ENCODE results near the gene ANO8.
A peak's percentile ranks its signal among the peaks of the same experiment; 100 is the strongest.
"Not testable (repeated sequence)": the region's sequence is repeated elsewhere in the genome, so short reads cannot be mapped to it uniquely, and the experiment has no call there.

The ANO8 gene

GRCh38 chr19:17286752-17287151 lies 47.9 kb downstream of the ANO8 start:
- DNase-seq (ENCODE audit: low read depth) = no peak

- no peak for DNase-seq (ENCODE audit: low read depth)
Measured at GRCh38 chr19:17286263-17286662, 48.4 kb downstream of the ANO8 start.

- no peak for DNase-seq (ENCODE audit: low read depth)
Measured at GRCh38 chr19:17285415-17286135, 49.1 kb downstream of the ANO8 start.

DNA sequence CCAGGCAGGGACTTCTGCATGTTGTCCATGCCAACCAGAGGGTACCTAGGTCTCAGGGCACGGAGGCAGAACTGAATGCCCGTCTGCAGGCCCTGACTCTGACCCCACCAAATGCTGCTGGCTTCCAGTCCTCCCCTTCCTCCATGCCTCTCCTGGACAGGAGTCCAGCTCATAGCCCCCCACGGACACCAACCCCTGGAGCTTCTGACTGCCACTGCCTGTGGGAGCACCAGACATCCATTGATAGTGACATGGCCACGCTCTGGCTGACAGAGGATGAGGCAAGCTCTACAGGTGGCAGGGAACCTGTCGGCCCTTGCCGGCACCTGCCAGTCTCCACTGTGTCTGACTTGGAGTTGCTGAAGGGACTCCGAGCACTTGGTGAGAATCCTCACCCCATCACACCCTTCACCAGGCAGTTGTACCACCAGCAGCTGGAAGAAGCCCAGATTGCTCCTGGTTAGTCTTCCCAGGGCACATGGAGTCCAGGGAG lies 51.1 kb downstream of the ANO8 start:
- no peak for DNase-seq (ENCODE audit: low read depth)

GRCh38 chr19:17282488-17283125 lies 52.0 kb downstream of the ANO8 start:
- peak; percentile 65 for DNase-seq (ENCODE audit: low read depth)

- DNase-seq (ENCODE audit: low read depth) = no peak
Measured at GRCh38 chr19:17281391-17282304, 53.0 kb downstream of the ANO8 start, which contains the start of gene ANKLE1. Gene ANKLE1 (plus strand): TSS chr19:17281901. CDS start chr19:17281921, 20 bp downstream.

GRCh38 chr19:17279436-17279835 lies 55.2 kb downstream of the ANO8 start:
- no peak for DNase-seq (ENCODE audit: low read depth)

DNA sequence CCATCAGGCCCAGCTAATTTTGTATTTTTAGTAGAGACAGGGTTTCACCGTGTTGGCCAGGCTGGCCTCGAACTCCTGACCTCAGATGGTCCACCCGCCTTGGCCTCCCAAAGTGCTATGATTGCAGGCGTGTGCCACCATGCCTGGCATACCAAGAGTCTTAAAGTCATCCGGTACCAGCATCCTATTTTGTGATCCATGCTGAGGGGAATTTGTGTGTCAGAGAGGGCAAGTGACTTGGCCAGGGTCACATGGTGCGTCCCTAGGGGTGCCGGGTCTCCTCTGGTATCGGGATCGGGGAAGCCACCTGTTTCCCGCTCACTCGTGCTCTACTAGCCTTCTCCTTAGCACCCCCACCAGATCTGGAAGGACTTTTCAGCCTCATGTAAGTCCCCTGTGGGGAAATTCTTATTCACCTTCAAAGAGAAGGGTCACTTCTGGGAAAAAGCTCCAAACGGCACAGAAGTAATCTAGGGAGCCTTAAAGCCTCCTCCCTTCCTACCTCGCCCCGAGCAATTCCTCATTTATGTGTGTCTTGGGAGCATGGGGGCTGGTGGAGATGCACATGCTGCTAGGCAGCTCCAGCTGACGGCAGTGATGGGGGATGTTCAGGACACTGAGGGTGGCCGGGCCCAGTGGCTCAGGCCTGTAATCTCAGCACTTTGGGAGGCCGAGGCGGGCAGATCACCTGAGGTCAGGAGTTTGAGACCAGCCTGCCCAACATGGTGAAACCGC lies 59.0 kb downstream of the ANO8 start:
- DNase-seq (ENCODE audit: low read depth) = no peak

DNA sequence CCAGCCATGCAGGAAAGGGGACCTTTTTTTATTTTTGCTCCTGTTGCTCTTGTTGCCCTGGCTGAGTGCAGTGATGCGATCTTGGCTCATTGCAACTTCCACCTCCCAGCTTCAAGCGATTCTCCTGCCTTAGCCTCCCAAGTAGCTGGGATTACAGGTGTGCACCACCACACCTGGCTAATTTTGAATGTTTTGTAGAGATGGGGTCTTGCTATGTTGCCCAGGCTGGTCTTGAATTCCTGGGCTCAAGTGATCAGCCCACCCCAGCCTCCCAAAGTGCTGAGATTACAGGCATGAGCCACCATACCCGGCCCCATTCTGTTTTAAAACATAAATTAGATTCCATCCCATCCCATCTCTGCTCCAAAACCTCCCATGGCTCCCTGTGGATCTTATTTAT lies 59.8 kb downstream of the ANO8 start:
- not testable (repeated sequence) for DNase-seq (ENCODE audit: low read depth)

Data from stimulated activated CD8-positive, alpha-beta memory T cell treated with anti-CD3 and anti-CD28 coated beads, Interleukin-12 subunit alpha, Interleukin-12 subunit beta, amount 100 ng/mL, for 1 hour (primary cell).